ENCODE data around the gene ADCY10. TPM values are rescaled to one million over a fixed set of nuclear protein-coding genes. Genes with fewer than 3 reads are reported as not detected.

Gene ADCY10
- total and polyA plus RNA-seq, 2 of the 4 experiments (the other 2 are of a cell fraction): under 0.01 to 0.03 TPM

GRCh38 chr1:167890400-167890799 is 23.5 kb downstream of the ADCY10 start:
- no peak overlapping the region for H3K4me3 ChIP-seq (ENCODE audit: insufficient read depth, low read depth, low read length)
- no peak overlapping the region for H3K27ac ChIP-seq (ENCODE audit: insufficient read depth, low read length)
- no peaks in the 10 kb centered on the region for H3K27me3 ChIP-seq (ENCODE audit: control insufficient read depth, insufficient read depth, low read length)
- no peaks in the 10 kb centered on the region for H3K9me3 ChIP-seq (ENCODE audit: control insufficient read depth, insufficient read depth, low read length)
- H3K23ac ChIP-seq (ENCODE audit: low read depth, low read length): no peak overlapping the region
- no peaks in the 10 kb centered on the region for H3K4me1 ChIP-seq (ENCODE audit: control insufficient read depth, insufficient read depth, low read length)
- no peak overlapping the region for H3K4ac ChIP-seq (ENCODE audit: low read depth, low read length)
- H2BK120ac ChIP-seq (ENCODE audit: low read depth, low read length): no peak overlapping the region
- H3K56ac ChIP-seq (ENCODE audit: extremely low read depth, insufficient read depth, low read length): no peak overlapping the region
- intact Hi-C loops (cut with micrococcal nuclease): no loop called here
- H3K4me2 ChIP-seq (ENCODE audit: low read depth, low read length): no peak overlapping the region
- ATAC-seq (ENCODE audit: low read depth) (no peak), DNase-seq (no peak)
- no peak overlapping the region for H2AK9ac ChIP-seq (replicated peaks; ENCODE audit: low read depth, low read length, poor library complexity)
- no peaks in the 10 kb centered on the region for H3K79me1 ChIP-seq (ENCODE audit: low read depth in 1 of 2, low read length in 2 of 2)
- H3K36me3 ChIP-seq (ENCODE audit: control insufficient read depth, insufficient read depth, low read length): no peaks in the 10 kb centered on the region
- POLR2A ChIA-PET (ENCODE audit: unreplicated experiment): no interaction called here
- H2AFZ ChIP-seq (replicated peaks; ENCODE audit: low read length, poor library complexity): no peak overlapping the region
- H3K9me1 ChIP-seq (ENCODE audit: insufficient read depth, low read length): no peaks in the 10 kb centered on the region
- H4K91ac ChIP-seq (ENCODE audit: insufficient read depth, low read depth, low read length): no peak overlapping the region
- H3K18ac ChIP-seq (ENCODE audit: low read depth, low read length): no peak overlapping the region
- no peak overlapping the region for H2AK5ac ChIP-seq (ENCODE audit: low read depth, low read length)
- no peak overlapping the region for H2BK5ac ChIP-seq (ENCODE audit: low read depth, low read length, poor library complexity, severe bottlenecking)
- H4K5ac ChIP-seq (ENCODE audit: low read depth, low read length): no peak overlapping the region
- no peak overlapping the region for H3K9ac ChIP-seq (ENCODE audit: low read depth, low read length)
- BruUV-seq (replicated peaks): no TSS peak
- dilution Hi-C loops (cut with HindIII; ENCODE audit: low sequenced_read_pairs, unreplicated experiment): no loop called here
- CTCF ChIA-PET: no interaction called here
- no peak overlapping the region for H2BK15ac ChIP-seq (ENCODE audit: low read depth, low read length)
- TF ChIP-seq CHD1 (IDR thresholded peaks at IDR 0.05; ENCODE audit: low read depth, low read length): no peak
- no peak for TF ChIP-seq FOS (IDR thresholded peaks at IDR 0.05; ENCODE audit: low read depth, low read length)
- no peak for TF ChIP-seq POLR2A (IDR thresholded peaks at IDR 0.05; ENCODE audit: low read depth, low read length)
- TF ChIP-seq SMC3 (IDR thresholded peaks at IDR 0.05; ENCODE audit: low read depth, low read length): no peak
- no peak for TF ChIP-seq MAZ (IDR thresholded peaks at IDR 0.05; ENCODE audit: borderline replicate concordance, low read depth, low read length)
- TF ChIP-seq CEBPB (IDR thresholded peaks at IDR 0.05; ENCODE audit: low read depth, low read length): no peak
- TF ChIP-seq BHLHE40 (IDR thresholded peaks at IDR 0.05; ENCODE audit: low read depth, low read length): no peak
- TF ChIP-seq USF2 (IDR thresholded peaks at IDR 0.05; ENCODE audit: low read depth, low read length): no peak
- no peak for TF ChIP-seq RFX5 (IDR thresholded peaks at IDR 0.05; ENCODE audit: low read depth, low read length)
- TF ChIP-seq MAFK (IDR thresholded peaks at IDR 0.05; ENCODE audit: low read depth, low read length): no peak
- no peak for TF ChIP-seq RCOR1 (IDR thresholded peaks at IDR 0.05; ENCODE audit: insufficient replicate concordance, low read length)
- no peak for TF ChIP-seq CTCF (conservative IDR thresholded peaks at IDR 0.05; ENCODE audit: low read depth, low read length)
- no peak for TF ChIP-seq ELK1 (IDR thresholded peaks at IDR 0.05; ENCODE audit: borderline replicate concordance, low read depth, low read length)
- no peak for TF ChIP-seq NFE2L2 (IDR thresholded peaks at IDR 0.05; ENCODE audit: low read depth, low read length)
- no peak for TF ChIP-seq RAD21 (IDR thresholded peaks at IDR 0.05; ENCODE audit: low read length)
- no peak for TF ChIP-seq MXI1 (IDR thresholded peaks at IDR 0.05; ENCODE audit: borderline replicate concordance, low read depth, low read length)
- H4K8ac ChIP-seq (ENCODE audit: low read depth in 2 of 2, low read length in 2 of 2): no peak overlapping the region
- H4K20me1 ChIP-seq (ENCODE audit: insufficient read depth, low read length): no peaks in the 10 kb centered on the region
- in situ Hi-C loops (cut with MboI; ENCODE audit: low sequenced_read_pairs): no loop called here
- H3K14ac ChIP-seq (replicated peaks; ENCODE audit: low read depth, low read length): no peak overlapping the region
- no peak overlapping the region for H2BK20ac ChIP-seq (ENCODE audit: low read depth, low read length)

Measured in IMR-90 (cell line).